Glutamatergic neuron (in vitro differentiated cells): Measurements from ENCODE around the gene DCP2. TPM values are rescaled to one million over a fixed set of nuclear protein-coding genes. Genes with fewer than 3 reads are reported as not detected.

Source experiments
- DNase-seq: peaks from one replicate; pipeline ENCODE4 v3.0.0; 2022
- H3K27ac Mint-ChIP-seq: one replicate; pipeline ENCODE4 v1.8.0; 2020; ENCODE audit warnings: mild to moderate bottlenecking, mixed read lengths, inconsistent platforms; ENCODE audit not compliant: unreplicated experiment
- H3K27me3 Mint-ChIP-seq: one replicate; pipeline ENCODE4 v1.8.0; 2020; ENCODE audit warnings: mild to moderate bottlenecking, moderate library complexity, mixed read lengths, inconsistent platforms; ENCODE audit not compliant: unreplicated experiment
- H3K36me3 Mint-ChIP-seq: one replicate; pipeline ENCODE4 v1.8.0; 2020; ENCODE audit warnings: mild to moderate bottlenecking, mixed read lengths, inconsistent platforms; ENCODE audit not compliant: unreplicated experiment
- H3K4me1 Mint-ChIP-seq: one replicate; pipeline ENCODE4 v1.8.0; 2020; ENCODE audit warnings: mild to moderate bottlenecking, low read depth, mixed read lengths, inconsistent platforms; ENCODE audit not compliant: unreplicated experiment
- H3K4me3 Mint-ChIP-seq: one replicate; pipeline ENCODE4 v1.8.0; 2020; ENCODE audit warnings: mild to moderate bottlenecking, mixed read lengths, inconsistent platforms; ENCODE audit not compliant: unreplicated experiment
- H3K9me3 Mint-ChIP-seq: one replicate; pipeline ENCODE4 v1.8.0; 2020; ENCODE audit warnings: mild to moderate bottlenecking, moderate library complexity, mixed read lengths, inconsistent platforms; ENCODE audit not compliant: unreplicated experiment
- CTCF ChIP-seq: fragments of 200-600 bp; sonication (generic); IDR thresholded peaks from one replicate; pipeline ENCODE4 v1.5.0; 2021; ENCODE audit not compliant: partially characterized antibody, unreplicated experiment
- total RNA-seq: library from RNA; stranded (reverse); fragmentation: NEBNext Ultra II Directional; extraction: Animal tissue kit (Norgen Biotek cat#: 25700); gene quantifications from one replicate; pipeline ENCODE4 v1.2.1, GENCODE V29; 2021; ENCODE audit not compliant: unreplicated experiment

The DCP2 gene
- total RNA-seq, 1 donor from 2014 or later = 117 TPM

DNA sequence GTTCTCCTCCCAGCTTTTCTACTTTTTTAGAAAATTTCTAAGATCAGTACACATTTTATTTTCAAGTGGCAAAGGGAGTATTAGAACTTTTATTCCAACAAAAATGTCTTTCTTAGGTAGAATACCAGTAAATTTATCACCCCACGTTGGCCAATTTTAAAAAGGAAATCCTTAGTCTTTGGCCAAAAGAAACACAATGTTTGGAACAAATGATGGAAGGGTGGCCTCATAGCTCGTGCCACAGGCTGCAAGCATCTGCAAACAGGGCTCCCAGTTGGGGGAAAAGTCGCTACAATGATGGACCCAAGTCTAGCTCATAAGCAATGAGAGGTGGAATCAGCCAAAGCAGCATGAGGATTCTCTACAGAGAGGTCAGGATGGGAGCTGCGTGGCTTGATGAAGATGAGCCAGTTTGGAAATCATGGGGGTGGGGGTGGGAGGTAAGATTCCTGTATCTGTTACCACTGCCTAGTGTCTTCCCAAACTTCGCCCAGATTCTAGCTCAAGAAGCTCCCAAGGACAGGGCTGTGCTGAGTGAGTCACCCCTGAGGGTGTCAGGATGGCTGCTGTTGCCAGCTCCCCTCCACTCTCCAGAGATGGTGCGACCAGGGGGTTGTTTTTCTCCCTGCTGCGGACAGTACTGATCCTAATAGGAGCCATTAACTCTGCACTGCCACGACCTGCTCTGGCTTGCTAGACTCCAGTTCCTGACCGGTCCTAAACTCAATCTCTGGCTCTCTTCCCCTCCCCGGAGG, 75.6 kb downstream of the DCP2 start:
- peaks cover 5% of the 10 kb centered on the region for H3K36me3 Mint-ChIP-seq
- H3K4me1 Mint-ChIP-seq = peaks cover 12% of the 10 kb centered on the region
- TF ChIP-seq CTCF = no peak
- no peak overlapping the region for H3K4me3 Mint-ChIP-seq
- H3K27ac Mint-ChIP-seq = no peak overlapping the region
- DNase-seq = no peak
- peaks cover 10% of the 10 kb centered on the region for H3K9me3 Mint-ChIP-seq
- peaks cover 4% of the 10 kb centered on the region for H3K27me3 Mint-ChIP-seq

DNA sequence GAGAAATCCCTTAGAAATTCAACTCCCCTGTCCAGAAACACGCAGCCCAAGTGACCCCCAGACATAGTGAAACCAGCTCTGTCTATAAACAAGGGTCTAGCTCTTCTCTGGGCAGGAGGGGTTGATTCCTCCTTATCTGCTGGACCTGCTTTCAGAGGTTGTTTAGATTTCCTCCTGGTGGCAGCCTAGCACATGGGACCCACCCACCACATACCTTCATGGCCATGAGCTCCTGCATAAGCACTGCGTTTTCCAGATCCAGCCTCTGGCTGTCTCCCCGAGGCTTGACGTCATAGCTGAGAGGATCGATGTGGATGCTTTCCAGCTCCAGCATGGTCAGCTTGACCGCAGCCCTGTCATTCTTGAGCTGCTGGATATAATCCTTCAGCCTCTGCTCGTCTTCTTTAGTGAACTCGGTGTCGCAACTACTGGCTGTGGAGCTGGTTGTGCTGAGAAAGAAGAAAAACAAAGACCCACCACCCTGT, 77.0 kb downstream of the DCP2 start:
- peaks cover 7% of the 10 kb centered on the region for H3K36me3 Mint-ChIP-seq
- no peak for TF ChIP-seq CTCF
- H3K27me3 Mint-ChIP-seq = peaks cover 4% of the 10 kb centered on the region
- no peak overlapping the region for H3K4me3 Mint-ChIP-seq
- no peak overlapping the region for H3K27ac Mint-ChIP-seq
- H3K4me1 Mint-ChIP-seq = peaks cover 18% of the 10 kb centered on the region
- DNase-seq = no peak
- peaks cover 10% of the 10 kb centered on the region for H3K9me3 Mint-ChIP-seq

DNA sequence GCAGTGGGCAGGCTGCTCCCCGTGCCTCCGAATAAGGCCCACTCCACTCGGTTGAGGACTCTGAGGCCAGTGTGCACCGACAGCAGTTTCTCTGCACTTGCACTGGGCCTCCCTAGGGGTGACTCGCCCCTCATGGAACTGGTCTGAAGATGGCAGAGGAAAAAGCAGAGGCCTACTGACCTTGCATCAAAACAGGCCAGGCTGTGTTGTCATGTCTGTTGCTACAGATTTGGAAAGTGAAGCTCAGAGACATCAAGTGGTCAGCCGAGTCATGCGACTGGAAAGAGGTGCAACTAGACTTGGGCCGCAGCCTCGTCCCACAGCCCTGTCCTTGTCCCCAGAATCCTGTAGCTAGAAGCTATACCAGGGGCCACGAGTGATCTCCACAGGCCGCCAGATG, 78.3 kb downstream of the DCP2 start:
- TF ChIP-seq CTCF = no peak
- peaks cover 19% of the 10 kb centered on the region for H3K9me3 Mint-ChIP-seq
- H3K4me1 Mint-ChIP-seq = peaks cover 31% of the 10 kb centered on the region
- peaks cover 9% of the 10 kb centered on the region for H3K27me3 Mint-ChIP-seq
- no peak overlapping the region for H3K4me3 Mint-ChIP-seq
- DNase-seq = no peak
- H3K36me3 Mint-ChIP-seq = peaks cover 7% of the 10 kb centered on the region
- H3K27ac Mint-ChIP-seq = no peak overlapping the region

DNA sequence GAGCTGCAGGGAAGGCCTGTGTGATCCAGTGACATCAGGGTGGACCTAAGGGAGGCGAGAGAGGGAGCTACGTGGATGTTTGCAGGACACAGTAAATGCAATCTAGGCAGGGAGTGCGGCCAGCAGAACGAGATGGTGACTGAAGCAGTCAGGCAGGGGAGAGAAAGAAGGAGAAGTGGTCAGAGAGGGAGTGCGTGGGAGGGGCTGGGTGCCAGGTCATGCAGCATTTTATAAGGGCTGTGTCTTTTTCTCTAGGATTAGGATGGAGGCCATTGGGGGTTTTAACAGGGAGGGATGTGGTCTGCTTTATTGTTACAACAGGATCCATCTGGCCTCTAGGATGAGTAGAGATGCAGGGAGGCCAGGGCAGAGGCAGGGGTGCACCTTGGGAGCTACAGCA, 80.4 kb downstream of the DCP2 start:
- DNase-seq = no peak
- Mint-ChIP-seq H3K4me3 (peak overlapping the region; percentile 51), H3K9me3 (peaks cover 21% of the 10 kb centered on the region), H3K4me1 (peaks cover 38% of the 10 kb centered on the region), H3K27me3 (peaks cover 9% of the 10 kb centered on the region), H3K36me3 (peaks cover 7% of the 10 kb centered on the region), H3K27ac (peak overlapping the region; percentile 90)
- TF ChIP-seq CTCF = no peak

DNA sequence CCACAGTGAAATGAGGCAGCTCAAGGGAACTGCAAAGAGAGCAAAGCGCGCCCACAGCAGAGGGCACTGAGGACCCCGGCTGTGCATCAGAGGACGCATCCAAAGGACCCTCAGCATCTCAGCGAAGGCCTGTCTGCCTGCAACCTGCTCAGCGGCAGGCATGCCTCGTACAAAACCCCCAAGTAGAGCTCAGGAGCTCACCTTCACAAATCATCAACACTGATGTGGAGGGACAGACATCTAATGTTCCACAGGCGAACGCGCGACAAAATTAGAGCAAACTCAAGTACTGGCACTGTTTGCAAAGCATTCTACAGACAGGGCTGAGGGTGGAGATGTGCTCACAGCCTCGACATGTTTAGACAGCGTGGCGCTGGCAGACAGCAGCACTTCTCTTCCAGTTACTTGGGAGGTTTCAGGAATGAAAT, 81.0 kb downstream of the DCP2 start:
- DNase-seq = no peak
- peak overlapping the region; percentile 90 for H3K27ac Mint-ChIP-seq
- H3K4me3 Mint-ChIP-seq = peak overlapping the region; percentile 51
- H3K36me3 Mint-ChIP-seq = peaks cover 7% of the 10 kb centered on the region
- peaks cover 9% of the 10 kb centered on the region for H3K27me3 Mint-ChIP-seq
- peaks cover 38% of the 10 kb centered on the region for H3K4me1 Mint-ChIP-seq
- peaks cover 20% of the 10 kb centered on the region for H3K9me3 Mint-ChIP-seq
- TF ChIP-seq CTCF = no peak
